HepG2 (cell line): ENCODE measurements around the gene RRP12. TPM values are rescaled to one million over a fixed set of nuclear protein-coding genes. Genes with fewer than 3 reads are reported as not detected.

ENCODE experiments used
- BRF2 ChIP-seq: sonication (generic); formaldehyde crosslinking; IDR thresholded peaks from 2 replicates; pipeline ENCODE4 v1.8.1; 2022; ENCODE audit warnings: mild to moderate bottlenecking, missing genetic modification reagents
- CSRNP1 ChIP-seq: sonication (generic); formaldehyde crosslinking; IDR thresholded peaks from 2 replicates; pipeline ENCODE4 v1.8.1; 2023; ENCODE audit warnings: mild to moderate bottlenecking, missing genetic modification reagents
- HDAC1 ChIP-seq: sonication (generic); formaldehyde crosslinking; IDR thresholded peaks from 2 replicates; pipeline ENCODE4 v1.5.1; 2020; ENCODE audit warnings: mild to moderate bottlenecking, missing genetic modification reagents
- HNF4G ChIP-seq, 2 experiments: sonication (generic) in 1 of 2; formaldehyde crosslinking in 1 of 2; IDR thresholded peaks; 2 replicates each; pipeline versions ENCODE4 v1.4.0 to v1.6.1; 2011 to 2020; ENCODE audit warnings: borderline replicate concordance in 2 of 2, low read depth in 2 of 2, mild to moderate bottlenecking in 2 of 2, low read length in 1 of 2, missing genetic modification reagents in 1 of 2, moderate library complexity in 1 of 2
- HNRNPH1 ChIP-seq: fragments of 200-400 bp; formaldehyde crosslinking; optimal IDR thresholded peaks from 2 replicates; pipeline ENCODE3; 2017; ENCODE audit warnings: mild to moderate bottlenecking, low read depth, low read length
- LRRFIP1 ChIP-seq: sonication (generic); formaldehyde crosslinking; conservative IDR thresholded peaks from 2 replicates; pipeline ENCODE4 v1.4.0; 2020; ENCODE audit warnings: missing genetic modification reagents
- PCBP2 ChIP-seq: fragments of 200-400 bp; formaldehyde crosslinking; optimal IDR thresholded peaks from 2 replicates; pipeline ENCODE3; 2018; ENCODE audit warnings: low read length, low read depth; ENCODE audit not compliant: poor library complexity, severe bottlenecking
- RELA ChIP-seq: sonication (generic); formaldehyde crosslinking; IDR thresholded peaks from 2 replicates; pipeline ENCODE4 v1.4.0; 2020; ENCODE audit warnings: missing genetic modification reagents
- SNAPC4 ChIP-seq: sonication (generic); formaldehyde crosslinking; IDR thresholded peaks from 2 replicates; pipeline ENCODE4 v1.4.0; 2020; ENCODE audit warnings: mild to moderate bottlenecking, missing genetic modification reagents
- SP140L ChIP-seq: sonication (generic); formaldehyde crosslinking; IDR thresholded peaks from 2 replicates; pipeline ENCODE4 v1.4.0; 2020; ENCODE audit warnings: missing genetic modification reagents, borderline replicate concordance
- ZBTB10 ChIP-seq: sonication (generic); formaldehyde crosslinking; IDR thresholded peaks from 2 replicates; pipeline ENCODE4 v1.4.0; 2020; ENCODE audit warnings: missing genetic modification reagents, borderline replicate concordance
- ZNF616 ChIP-seq: sonication (generic); formaldehyde crosslinking; IDR thresholded peaks from 2 replicates; pipeline ENCODE4 v1.5.0; 2020; ENCODE audit warnings: low read depth, mild to moderate bottlenecking, missing genetic modification reagents
- ZNF724P ChIP-seq: sonication (generic); formaldehyde crosslinking; IDR thresholded peaks from 2 replicates; pipeline ENCODE4 v1.8.0; 2022; ENCODE audit warnings: missing genetic modification reagents, borderline replicate concordance
- polyA plus RNA-seq, 8 experiments: library from polyadenylated mRNA; depleted of rRNA in 3 of 8; stranded (reverse) in 7 of 8; unstranded in 1 of 8; fragments of >200 nt; fragmentation: Illumina TruSeq in 4 of 8; extraction: Trizol in 4 of 8; gene quantifications; 2 replicates each; pipeline versions ENCODE4 v1.2.1 to v1.2.3, GENCODE V29; 2011 to 2016; ENCODE audit warnings: low read depth in 4 of 8, missing spikeins in 1 of 8, mixed read lengths in 1 of 8; ENCODE audit not compliant: insufficient read depth in 1 of 8
- total RNA-seq, 5 experiments: library from RNA; depleted of rRNA; stranded (reverse); fragments of >200 nt; fragmentation: Illumina TruSeq; extraction: Trizol; gene quantifications; 2 replicates each; pipeline ENCODE4 v1.2.3, GENCODE V29; 2016; ENCODE audit warnings: low read depth in 1 of 5

Gene RRP12
- total and polyA plus RNA-seq, 2 of the 13 experiments (the other 11 are each of a cell fraction or from before 2014, with no cell fraction given): 13.2 to 39.4 TPM

GRCh38 chr10:97445722-97446639, 44.8 kb upstream of the RRP12 start, which contains the start of the genes EXOSC1 and ZDHHC16 (continued):
- TF ChIP-seq PCBP2: no peak
- TF ChIP-seq SNAPC4 (CRISPR knock-in tag): no peak
- TF ChIP-seq ZNF616 (CRISPR knock-in tag): no peak
- TF ChIP-seq BRF2 (CRISPR knock-in tag): no peak
- no peak for TF ChIP-seq RELA (CRISPR knock-in tag)
- TF ChIP-seq HNRNPH1: no peak
- TF ChIP-seq LRRFIP1 (CRISPR knock-in tag): no peak
- TF ChIP-seq SP140L (CRISPR knock-in tag): no peak
- no peak for TF ChIP-seq ZBTB10
- TF ChIP-seq CSRNP1: no peak; the same call in 1 of the 2 replicates
- no peak for TF ChIP-seq HNF4G (IDR thresholded peaks at IDR 0.05; ENCODE audit: borderline replicate concordance, low read depth, low read length)
- no peak for TF ChIP-seq HNF4G (CRISPR knock-in tag; IDR thresholded peaks at IDR 0.05; ENCODE audit: borderline replicate concordance, low read depth)
- peak; percentile 79 for TF ChIP-seq HDAC1 (CRISPR knock-in tag)
- 0 out of 2 replicates have a peak, but pooled peaks have one; percentile 25 for TF ChIP-seq ZNF724P (CRISPR knock-in tag)
